Measurements from ENCODE around the gene FXYD3.

FXYD3 gene

DNA sequence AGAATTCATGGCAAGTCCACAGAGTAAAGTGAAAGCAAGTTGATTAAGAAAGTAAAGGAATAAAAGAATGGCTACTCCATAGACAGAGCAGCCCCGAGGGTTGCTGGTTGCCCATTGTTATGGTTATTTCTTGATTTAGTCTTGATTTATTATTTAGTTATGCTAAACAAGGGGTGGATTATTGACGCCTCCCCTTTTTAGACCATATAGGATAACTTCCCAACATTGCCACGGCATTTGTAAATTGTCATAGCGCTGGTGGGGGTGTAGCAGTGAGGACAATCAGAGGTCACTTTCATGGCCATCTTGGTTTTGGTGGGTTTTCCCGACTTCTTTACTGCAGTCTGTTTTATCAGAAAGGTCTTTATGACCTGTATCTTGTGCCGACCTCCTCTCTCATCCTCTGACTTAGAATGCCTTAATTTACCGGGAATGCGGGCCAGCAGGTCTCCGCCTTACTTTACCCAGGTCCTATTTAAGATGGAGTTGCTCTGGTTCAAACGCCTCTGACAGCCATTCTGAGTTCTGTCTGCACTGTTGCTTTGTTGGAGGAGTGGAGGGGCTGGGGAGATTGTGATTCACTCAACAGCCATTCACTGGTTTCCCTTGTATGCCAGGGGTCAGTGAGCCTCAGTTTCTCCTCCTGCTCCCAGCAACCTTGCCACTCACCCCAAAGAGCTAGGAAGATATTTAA, 46.5 kb upstream of the FXYD3 start:
- Histone ChIP-seq H3K9ac (no peak overlapping the region), H3K27ac (no peak overlapping the region), H3K27me3 (ENCODE audit: insufficient read depth, low read depth) (peaks cover 39% of the 10 kb centered on the region), H3K36me3 (ENCODE audit: insufficient read depth) (no peaks in the 10 kb centered on the region), H3K4me2 (no peak overlapping the region), H3K4me3 (IDR thresholded peaks at IDR 0.05; ENCODE audit: insufficient read depth, low read depth, low read length) (no peak overlapping the region), H3K79me2 (ENCODE audit: insufficient read depth, low read depth) (no peaks in the 10 kb centered on the region), H4K20me1 (ENCODE audit: insufficient read depth) (no peaks in the 10 kb centered on the region), H3K4me1 (ENCODE audit: low read depth, poor library complexity, severe bottlenecking) (no peaks in the 10 kb centered on the region), H2AFZ (ENCODE audit: low read depth) (no peak overlapping the region)
- no peak for TF ChIP-seq CTCF (conservative IDR thresholded peaks at IDR 0.05; ENCODE audit: low read depth, low read length)

GRCh38 chr19:35069696-35070095, 45.9 kb upstream of the FXYD3 start:
- Histone ChIP-seq H3K36me3 (ENCODE audit: insufficient read depth) (no peaks in the 10 kb centered on the region), H3K27me3 (ENCODE audit: insufficient read depth, low read depth) (peaks cover 39% of the 10 kb centered on the region), H3K79me2 (ENCODE audit: insufficient read depth, low read depth) (no peaks in the 10 kb centered on the region), H3K27ac (no peak overlapping the region), H3K4me1 (ENCODE audit: low read depth, poor library complexity, severe bottlenecking) (no peaks in the 10 kb centered on the region), H4K20me1 (ENCODE audit: insufficient read depth) (no peaks in the 10 kb centered on the region), H3K9ac (no peak overlapping the region), H3K4me3 (IDR thresholded peaks at IDR 0.05; ENCODE audit: insufficient read depth, low read depth, low read length) (no peak overlapping the region), H2AFZ (ENCODE audit: low read depth) (no peak overlapping the region), H3K4me2 (no peak overlapping the region)
- no peak for TF ChIP-seq CTCF (conservative IDR thresholded peaks at IDR 0.05; ENCODE audit: low read depth, low read length)

- no peaks in the 10 kb centered on the region for H4K20me1 ChIP-seq (ENCODE audit: insufficient read depth)
- no peak for TF ChIP-seq CTCF (conservative IDR thresholded peaks at IDR 0.05; ENCODE audit: low read depth, low read length)
- no peak overlapping the region for H3K4me3 ChIP-seq (IDR thresholded peaks at IDR 0.05; ENCODE audit: insufficient read depth, low read depth, low read length)
- H3K27ac ChIP-seq: no peak overlapping the region
- no peaks in the 10 kb centered on the region for H3K36me3 ChIP-seq (ENCODE audit: insufficient read depth)
- H3K27me3 ChIP-seq (ENCODE audit: insufficient read depth, low read depth): peaks cover 39% of the 10 kb centered on the region
- no peak overlapping the region for H3K4me2 ChIP-seq
- H3K79me2 ChIP-seq (ENCODE audit: insufficient read depth, low read depth): no peaks in the 10 kb centered on the region
- no peaks in the 10 kb centered on the region for H3K4me1 ChIP-seq (ENCODE audit: low read depth, poor library complexity, severe bottlenecking)
- no peak overlapping the region for H2AFZ ChIP-seq (ENCODE audit: low read depth)
- no peak overlapping the region for H3K9ac ChIP-seq
Measured at GRCh38 chr19:35070471-35070870, 45.2 kb upstream of the FXYD3 start.

- Histone ChIP-seq H3K79me2 (ENCODE audit: insufficient read depth, low read depth) (no peaks in the 10 kb centered on the region), H3K4me2 (no peak overlapping the region), H3K9ac (no peak overlapping the region), H3K4me1 (ENCODE audit: low read depth, poor library complexity, severe bottlenecking) (no peaks in the 10 kb centered on the region), H2AFZ (ENCODE audit: low read depth) (no peak overlapping the region), H3K27me3 (ENCODE audit: insufficient read depth, low read depth) (peaks cover 48% of the 10 kb centered on the region), H3K27ac (no peak overlapping the region), H3K36me3 (ENCODE audit: insufficient read depth) (no peaks in the 10 kb centered on the region), H4K20me1 (ENCODE audit: insufficient read depth) (no peaks in the 10 kb centered on the region), H3K4me3 (IDR thresholded peaks at IDR 0.05; ENCODE audit: insufficient read depth, low read depth, low read length) (no peak overlapping the region)
- TF ChIP-seq CTCF (conservative IDR thresholded peaks at IDR 0.05; ENCODE audit: low read depth, low read length): no peak
Measured at GRCh38 chr19:35073516-35073915, 42.1 kb upstream of the FXYD3 start.
